K562 (cell line): ENCODE data around the gene PACSIN3.

ENCODE experiments used
- ARNT ChIP-seq, 2 experiments: fragments of 450-650 bp; IDR thresholded peaks; 2 replicates each; pipeline ENCODE4 v1.6.1; 2016; ENCODE audit warnings: mild to moderate bottlenecking in 1 of 2
- CBX1 ChIP-seq: sonication (generic); IDR thresholded peaks from 2 replicates; pipeline ENCODE4 v1.6.1; 2016; ENCODE audit warnings: antibody characterized with exemption, low read depth, mild to moderate bottlenecking
- CHD2 ChIP-seq: IDR thresholded peaks from 2 replicates; pipeline ENCODE4 v1.6.1; 2011; ENCODE audit warnings: low read depth, low read length
- COPS2 ChIP-seq: fragments of 450-650 bp; conservative IDR thresholded peaks from 2 replicates; pipeline ENCODE4 v1.6.1; 2016; ENCODE audit warnings: mild to moderate bottlenecking, moderate library complexity
- KLF16 ChIP-seq: IDR thresholded peaks from 2 replicates; pipeline ENCODE4 v1.6.1; 2016; ENCODE audit warnings: antibody characterized with exemption
- NONO ChIP-seq, 2 experiments: fragments of 200-400 bp in 1 of 2; fragments of 450-650 bp in 1 of 2; formaldehyde crosslinking in 1 of 2; IDR thresholded peaks; 2 replicates each; pipeline ENCODE4 v1.6.1; 2017; ENCODE audit warnings: low read depth in 2 of 2, mild to moderate bottlenecking in 2 of 2, moderate library complexity in 2 of 2, low read length in 1 of 2
- POLR2A ChIP-seq: fragments of 450-650 bp; conservative IDR thresholded peaks from 2 replicates; pipeline ENCODE4 v1.6.1; 2016
- SAP30 ChIP-seq: fragments of 200-600 bp; sonication (generic); IDR thresholded peaks from 2 replicates; pipeline ENCODE4 v1.6.1; 2012; ENCODE audit warnings: borderline replicate concordance, low read depth, mild to moderate bottlenecking, moderate library complexity, low read length, control low read depth, inconsistent platforms; ENCODE audit not compliant: insufficient read depth, poor library complexity, severe bottlenecking
- TAL1 ChIP-seq: fragments of 450-650 bp; IDR thresholded peaks from 2 replicates; pipeline ENCODE4 v1.6.1; 2016; ENCODE audit warnings: mild to moderate bottlenecking
- USF2 ChIP-seq: sonication (generic); formaldehyde crosslinking; IDR thresholded peaks from 2 replicates; pipeline ENCODE4 v1.5.0; 2020; ENCODE audit warnings: missing genetic modification reagents
- TF ChIP-seq, protein P1 (sequence below), 3 experiments: IDR thresholded peaks in 2 of 3; conservative IDR thresholded peaks in 1 of 3; 2 replicates each; pipeline ENCODE4 v1.5.1; 2011 to 2012; ENCODE audit warnings: low read length in 3 of 3, mild to moderate bottlenecking in 3 of 3, control low read depth in 2 of 3, improper control_type of control experiment in 1 of 3, inconsistent platforms in 1 of 3, low read depth in 1 of 3, mixed read lengths in 1 of 3, moderate library complexity in 1 of 3; ENCODE audit not compliant: insufficient read depth in 2 of 3
- TF ChIP-seq, protein P2 (sequence below): fragments of 250-450 bp; sonication (Bioruptor Pico); IDR thresholded peaks from 2 replicates; pipeline ENCODE4 v1.5.0; 2021
- TF ChIP-seq, protein P3 (sequence below): sonication (generic); formaldehyde crosslinking; IDR thresholded peaks from 2 replicates; pipeline ENCODE4 v1.9.0; 2022; ENCODE audit warnings: mild to moderate bottlenecking, missing genetic modification reagents

- TF ChIP-seq KLF16, result no peak
- TF ChIP-seq USF2, result no peak
- TF ChIP-seq, protein P1, sequence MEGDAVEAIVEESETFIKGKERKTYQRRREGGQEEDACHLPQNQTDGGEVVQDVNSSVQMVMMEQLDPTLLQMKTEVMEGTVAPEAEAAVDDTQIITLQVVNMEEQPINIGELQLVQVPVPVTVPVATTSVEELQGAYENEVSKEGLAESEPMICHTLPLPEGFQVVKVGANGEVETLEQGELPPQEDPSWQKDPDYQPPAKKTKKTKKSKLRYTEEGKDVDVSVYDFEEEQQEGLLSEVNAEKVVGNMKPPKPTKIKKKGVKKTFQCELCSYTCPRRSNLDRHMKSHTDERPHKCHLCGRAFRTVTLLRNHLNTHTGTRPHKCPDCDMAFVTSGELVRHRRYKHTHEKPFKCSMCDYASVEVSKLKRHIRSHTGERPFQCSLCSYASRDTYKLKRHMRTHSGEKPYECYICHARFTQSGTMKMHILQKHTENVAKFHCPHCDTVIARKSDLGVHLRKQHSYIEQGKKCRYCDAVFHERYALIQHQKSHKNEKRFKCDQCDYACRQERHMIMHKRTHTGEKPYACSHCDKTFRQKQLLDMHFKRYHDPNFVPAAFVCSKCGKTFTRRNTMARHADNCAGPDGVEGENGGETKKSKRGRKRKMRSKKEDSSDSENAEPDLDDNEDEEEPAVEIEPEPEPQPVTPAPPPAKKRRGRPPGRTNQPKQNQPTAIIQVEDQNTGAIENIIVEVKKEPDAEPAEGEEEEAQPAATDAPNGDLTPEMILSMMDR (IDR thresholded peaks at IDR 0.05 in 2 of 3, conservative IDR thresholded peaks at IDR 0.05 in 1 of 3; ENCODE audit: insufficient read depth in 2 of 3, low read depth in 1 of 3, low read length in 3 of 3), result no peak
- TF ChIP-seq SAP30, result no peak
- no peak for TF ChIP-seq POLR2A
- no peak for TF ChIP-seq CHD2
- TF ChIP-seq, protein P2, sequence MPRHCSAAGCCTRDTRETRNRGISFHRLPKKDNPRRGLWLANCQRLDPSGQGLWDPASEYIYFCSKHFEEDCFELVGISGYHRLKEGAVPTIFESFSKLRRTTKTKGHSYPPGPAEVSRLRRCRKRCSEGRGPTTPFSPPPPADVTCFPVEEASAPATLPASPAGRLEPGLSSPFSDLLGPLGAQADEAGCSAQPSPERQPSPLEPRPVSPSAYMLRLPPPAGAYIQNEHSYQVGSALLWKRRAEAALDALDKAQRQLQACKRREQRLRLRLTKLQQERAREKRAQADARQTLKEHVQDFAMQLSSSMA (CRISPR knock-in tag), result no peak
- no peak for TF ChIP-seq COPS2
- no peak for TF ChIP-seq CBX1
- TF ChIP-seq, protein P3, sequence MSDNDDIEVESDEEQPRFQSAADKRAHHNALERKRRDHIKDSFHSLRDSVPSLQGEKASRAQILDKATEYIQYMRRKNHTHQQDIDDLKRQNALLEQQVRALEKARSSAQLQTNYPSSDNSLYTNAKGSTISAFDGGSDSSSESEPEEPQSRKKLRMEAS, result no peak
- TF ChIP-seq TAL1, result no peak
- TF ChIP-seq ARNT (IDR thresholded peaks at IDR 0.05), result no peak
- no peak for TF ChIP-seq NONO (IDR thresholded peaks at IDR 0.05; ENCODE audit: low read depth in 2 of 2, low read length in 1 of 2)
These were observed 34.2 kb upstream of the PACSIN3 start for GRCh38 chr11:47220401-47220821.
